T1000 (cell line): ENCODE results near the gene HPCAL4.

Source experiments
- DNase-seq: peaks from one replicate; lab custom pipeline; 2025; ENCODE audit warnings: mixed read lengths; lab: John Stamatoyannopoulos, UW

HPCAL4 gene

DNA sequence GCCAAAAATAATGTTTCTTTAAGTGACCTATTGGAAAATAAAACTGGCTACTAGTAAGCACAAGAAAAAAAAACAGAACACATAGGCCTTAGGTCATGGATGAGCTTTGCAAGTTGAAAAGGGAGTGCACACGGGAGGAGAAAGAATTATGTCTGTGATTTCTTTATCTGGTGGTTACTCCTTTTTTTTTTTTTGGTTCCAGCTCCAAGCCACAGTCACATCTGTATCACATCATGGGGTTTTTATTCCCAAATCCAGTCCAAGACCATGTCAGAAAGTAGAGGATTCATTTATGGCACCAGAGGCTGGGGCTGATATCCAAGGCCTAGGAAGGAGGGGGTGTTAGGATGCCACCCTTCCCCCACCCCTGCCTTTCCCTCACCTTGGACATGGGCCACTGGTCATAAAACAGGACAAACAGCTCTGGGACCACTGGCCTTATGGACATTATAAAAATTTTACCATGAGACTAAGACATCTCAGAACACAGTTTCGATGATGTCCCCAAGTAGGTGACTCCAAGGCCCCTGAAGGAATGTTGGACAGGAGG lies 41.5 kb downstream of the HPCAL4 start:
- no peak for DNase-seq

DNA sequence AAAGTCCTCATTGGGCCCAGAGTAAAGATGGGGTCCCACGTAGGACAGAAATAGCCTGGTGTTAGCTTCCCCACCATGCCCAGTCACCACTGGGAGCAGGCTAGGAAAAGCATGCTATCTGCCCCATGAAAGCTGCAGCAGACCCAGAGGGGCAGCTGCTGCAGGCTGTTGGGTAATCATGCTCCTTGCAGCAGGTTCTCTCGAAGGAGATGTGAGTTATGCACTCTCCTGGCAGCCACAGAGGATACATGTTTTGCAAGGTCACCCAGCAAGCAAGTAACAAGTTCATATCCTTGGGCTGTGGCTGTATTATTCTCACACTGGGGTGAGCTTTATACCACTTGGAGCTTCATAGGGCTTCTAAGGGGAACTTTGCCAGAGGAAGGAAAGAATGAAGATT lies 42.7 kb downstream of the HPCAL4 start:
- no peak for DNase-seq

DNA sequence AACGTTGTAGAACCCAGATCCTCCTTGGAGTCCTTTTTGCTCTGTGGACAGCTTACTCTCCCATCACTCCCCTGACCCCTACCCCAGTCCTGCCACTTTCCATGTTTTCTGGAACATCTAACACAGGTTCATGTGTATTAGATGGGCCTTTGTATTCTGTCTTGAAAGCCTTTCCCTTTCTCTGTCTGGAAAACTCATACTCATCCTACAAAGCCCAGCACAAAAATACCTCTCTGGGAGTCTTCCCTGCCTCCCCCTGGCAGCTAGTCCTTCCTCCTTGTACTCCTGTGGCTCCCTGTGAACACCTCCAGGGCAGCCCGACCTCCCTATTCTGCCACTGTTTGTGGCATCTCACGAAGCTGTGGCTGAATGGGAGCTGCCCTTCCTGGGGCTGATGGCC lies 44.0 kb downstream of the HPCAL4 start:
- no peak for DNase-seq

DNA sequence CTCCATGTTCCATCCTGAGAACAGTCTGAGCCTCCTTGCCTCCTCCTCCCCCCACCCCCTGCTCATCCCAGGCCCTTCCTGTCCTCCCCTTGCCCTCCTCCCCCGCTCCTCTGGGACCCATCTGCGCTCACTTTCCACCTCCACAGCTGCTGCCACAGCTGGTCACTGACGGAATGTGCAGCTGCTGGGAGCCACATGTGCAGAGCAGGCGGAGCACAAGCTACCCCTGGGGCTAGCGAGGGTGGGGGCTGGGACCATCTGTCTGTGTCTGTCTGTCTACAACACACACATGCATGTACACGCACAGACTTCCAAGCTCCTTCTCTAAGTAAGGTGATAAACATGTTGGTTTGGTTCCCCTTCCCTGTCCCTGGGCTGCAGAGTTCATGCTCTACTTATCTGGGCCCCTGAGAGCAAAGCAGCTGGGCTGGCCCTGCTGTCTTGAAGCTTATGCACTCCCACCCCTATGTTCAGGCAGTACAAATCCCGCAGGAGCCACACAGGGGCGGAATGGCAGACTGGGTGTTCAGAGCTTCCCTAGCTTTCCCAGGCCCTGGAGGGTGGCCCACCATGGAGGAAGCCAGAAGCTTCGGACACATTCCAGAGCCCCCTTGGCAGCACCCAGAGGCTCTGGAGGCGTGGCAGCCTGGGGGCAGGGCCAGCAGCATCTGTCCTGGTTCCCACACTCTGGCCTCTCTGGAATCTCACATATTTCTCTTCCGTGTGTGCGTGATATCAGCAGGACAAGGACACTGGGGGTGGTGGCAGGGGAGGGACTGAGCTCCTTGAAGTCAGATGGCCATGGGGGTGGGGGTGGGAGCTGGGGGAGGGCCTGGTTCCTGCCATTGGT lies 44.8 kb downstream of the HPCAL4 start:
- no peak for DNase-seq

DNA sequence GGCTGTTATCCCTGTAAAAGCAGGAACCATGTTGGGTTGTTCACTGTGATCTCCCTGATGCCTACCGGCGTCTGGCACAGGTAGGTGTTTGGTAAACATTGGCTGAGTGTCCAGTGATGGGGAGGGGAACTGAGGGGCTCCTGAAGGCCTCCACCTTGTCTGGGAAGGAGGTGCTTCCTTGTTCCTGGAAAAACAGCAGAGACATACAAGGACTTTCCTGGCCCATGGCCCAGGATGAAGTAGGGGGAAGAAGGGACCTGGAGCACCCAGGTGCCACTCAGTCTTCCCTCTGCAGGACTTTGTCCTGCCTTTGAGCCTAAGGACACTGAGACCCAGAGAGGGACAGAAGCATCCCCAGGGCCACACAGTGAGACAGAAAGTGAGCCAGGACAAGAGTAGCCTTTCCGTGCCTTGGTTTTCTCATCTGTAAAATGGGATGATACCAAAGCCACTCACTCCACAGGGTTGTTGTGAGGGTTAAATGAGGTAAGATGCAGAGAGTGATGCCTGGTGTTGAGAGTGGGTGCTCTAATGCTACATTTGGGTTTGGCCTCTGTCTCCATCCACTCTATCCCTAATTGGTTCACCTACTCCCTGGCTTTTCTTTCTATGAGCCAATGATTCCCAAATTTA lies 45.7 kb downstream of the HPCAL4 start:
- no peak for DNase-seq

DNA sequence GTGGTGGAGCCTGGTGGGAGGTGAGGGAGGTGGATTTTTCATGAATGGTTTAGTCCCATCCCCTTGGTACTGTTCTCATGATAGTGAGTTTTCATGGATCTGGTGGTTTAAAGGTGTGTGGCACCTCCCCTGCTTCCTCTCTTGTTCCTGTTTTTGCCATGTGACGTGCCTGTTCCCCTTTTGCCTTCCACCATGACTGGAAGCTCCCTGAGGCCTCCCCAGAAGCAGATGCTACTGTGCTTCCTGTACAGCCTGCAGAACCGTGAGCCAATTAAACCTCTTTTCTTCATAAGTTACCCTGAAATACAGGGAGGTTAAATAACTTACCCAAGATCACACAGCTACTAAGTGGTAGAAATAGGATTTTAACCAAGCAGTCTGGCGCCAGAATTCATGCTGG lies 47.5 kb downstream of the HPCAL4 start:
- DNase-seq: no peak

DNA sequence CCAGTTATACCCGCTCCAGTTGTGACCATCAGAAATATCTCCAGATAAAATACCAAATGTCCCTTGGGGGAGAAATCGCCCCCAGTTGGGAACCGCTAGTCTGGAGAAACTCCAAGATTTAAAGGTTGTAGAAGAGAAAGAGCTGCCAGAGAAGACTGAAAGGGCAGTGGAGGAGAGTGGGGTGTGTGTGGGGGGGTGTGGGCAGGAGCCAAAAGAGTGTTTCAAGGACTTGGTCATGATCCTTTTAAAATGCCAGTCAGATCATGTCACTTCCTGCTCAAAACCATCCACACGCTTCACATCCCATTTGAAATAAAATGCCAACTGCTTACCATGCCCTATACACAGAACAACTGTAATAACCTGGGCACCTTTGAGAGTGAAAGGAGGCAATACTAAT lies 48.4 kb downstream of the HPCAL4 start:
- DNase-seq: no peak

DNA sequence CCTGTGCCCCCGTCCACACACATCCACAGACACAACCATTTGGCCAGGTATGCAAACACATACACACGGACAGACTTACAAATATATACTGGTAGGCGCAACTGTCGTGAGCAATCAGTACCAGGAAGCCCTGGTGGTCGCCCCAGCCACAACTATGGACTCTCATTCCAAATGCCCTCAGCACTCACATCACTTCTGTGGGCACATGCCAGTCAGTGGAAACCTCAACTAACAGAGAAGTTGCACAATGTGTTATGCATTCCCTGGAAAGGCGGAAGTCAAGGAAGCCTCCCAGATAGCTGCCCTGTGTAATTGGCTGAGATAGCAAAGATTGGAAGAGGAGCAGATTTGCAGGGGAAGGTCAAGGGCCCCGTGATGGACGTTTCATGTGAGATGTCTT lies 50.4 kb downstream of the HPCAL4 start:
- DNase-seq: no peak

DNA sequence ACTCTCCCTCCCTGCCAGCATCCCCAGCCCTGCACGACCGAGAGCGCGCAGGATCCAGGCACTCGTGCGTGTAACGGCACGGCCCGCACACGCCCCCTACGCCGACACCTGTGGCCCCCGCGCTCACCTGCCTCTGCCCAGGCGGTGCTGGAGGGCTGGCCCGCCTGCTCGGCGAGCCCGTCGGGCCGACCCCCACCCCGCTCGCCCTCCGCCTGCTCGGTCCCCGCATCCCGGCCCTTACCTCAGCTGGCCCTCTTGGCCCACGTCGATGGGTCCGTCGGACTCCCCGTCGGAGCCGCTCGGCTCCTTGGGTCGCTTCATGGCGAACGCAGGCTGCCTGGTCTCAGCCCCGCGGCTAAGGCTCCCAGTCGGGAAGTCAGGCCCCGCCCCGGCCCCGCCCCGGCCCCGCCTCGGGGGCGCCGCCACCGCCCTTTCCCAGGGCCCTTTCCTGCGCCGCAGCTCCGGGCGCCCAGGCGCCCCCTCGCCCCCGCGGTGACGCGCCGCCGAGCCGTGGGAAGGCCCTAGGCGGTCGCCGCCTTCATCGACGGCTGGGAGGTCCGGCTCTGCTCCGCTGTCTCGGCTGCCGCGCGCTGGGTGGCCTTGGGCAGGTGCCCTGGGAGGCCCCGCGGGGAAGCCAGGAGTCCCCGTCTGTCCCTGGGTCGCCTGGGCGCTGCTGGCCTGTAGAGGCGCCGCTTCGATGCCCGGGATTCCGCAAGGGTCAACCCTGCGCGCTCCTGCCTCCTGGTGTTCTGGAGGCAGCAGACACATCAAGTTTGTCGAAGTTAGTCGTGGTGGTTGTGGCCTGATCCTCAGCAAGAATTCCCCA lies 51.7 kb downstream of the HPCAL4 start, which contains the start of gene HEYL:
HEYL (minus strand) TSS at position 339 of the 826 bp plus-strand sequence; CDS start at position 321, 18 bp downstream.
- no peak for DNase-seq

DNA sequence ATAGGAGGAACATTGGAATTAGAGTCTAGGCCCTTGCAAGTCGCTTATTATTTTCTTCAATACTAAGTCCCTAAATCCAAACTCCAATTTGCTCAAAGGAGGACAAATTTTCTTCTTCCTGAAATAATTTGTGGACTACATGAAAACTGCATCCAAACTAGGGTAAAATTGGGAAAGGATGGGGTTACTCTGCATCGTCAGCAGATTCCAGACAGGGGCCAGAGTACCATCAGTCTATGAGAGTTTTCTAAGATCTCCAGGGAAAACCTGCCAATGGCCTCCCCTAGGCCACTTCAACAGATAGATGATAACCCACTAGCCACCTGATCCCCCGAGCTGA lies 52.3 kb downstream of the HPCAL4 start:
- DNase-seq: no peak

DNA sequence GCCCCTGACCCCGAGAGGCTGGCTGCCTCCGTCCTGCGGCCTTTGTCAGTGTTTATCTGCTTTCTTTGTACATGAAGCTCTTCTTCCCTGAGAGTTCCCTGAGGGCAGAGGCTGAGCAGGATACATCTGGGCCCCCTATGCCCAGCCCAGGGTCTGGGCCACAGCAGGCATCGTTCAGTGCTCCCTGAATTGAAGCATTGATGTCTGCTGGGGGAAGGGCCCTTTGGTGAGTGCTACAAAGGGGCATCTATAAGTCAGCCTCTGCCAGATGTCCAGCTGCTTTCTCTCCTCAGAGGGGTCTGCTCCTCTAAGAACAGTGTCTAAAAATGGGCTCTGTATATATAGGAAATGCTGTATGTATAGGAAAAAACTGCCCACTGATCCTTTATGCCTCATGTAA lies 53.9 kb downstream of the HPCAL4 start:
- DNase-seq: no peak

DNA sequence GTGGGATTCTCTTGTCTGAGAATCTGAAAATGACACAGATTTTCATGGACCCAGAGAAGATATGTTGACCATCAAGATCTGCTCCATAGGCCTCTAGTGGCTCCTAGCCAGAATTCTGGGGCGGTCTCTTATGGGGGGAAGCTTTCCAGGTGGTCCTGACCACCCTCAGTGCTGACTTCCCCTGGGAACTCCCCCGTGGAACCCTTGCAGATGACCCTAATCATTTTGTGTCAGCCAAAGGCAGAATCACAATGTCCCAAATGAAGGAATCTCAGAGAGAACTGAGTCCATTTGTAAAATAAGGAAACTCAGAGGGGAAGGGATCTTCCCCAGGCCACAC lies 55.4 kb downstream of the HPCAL4 start:
- no peak for DNase-seq

DNA sequence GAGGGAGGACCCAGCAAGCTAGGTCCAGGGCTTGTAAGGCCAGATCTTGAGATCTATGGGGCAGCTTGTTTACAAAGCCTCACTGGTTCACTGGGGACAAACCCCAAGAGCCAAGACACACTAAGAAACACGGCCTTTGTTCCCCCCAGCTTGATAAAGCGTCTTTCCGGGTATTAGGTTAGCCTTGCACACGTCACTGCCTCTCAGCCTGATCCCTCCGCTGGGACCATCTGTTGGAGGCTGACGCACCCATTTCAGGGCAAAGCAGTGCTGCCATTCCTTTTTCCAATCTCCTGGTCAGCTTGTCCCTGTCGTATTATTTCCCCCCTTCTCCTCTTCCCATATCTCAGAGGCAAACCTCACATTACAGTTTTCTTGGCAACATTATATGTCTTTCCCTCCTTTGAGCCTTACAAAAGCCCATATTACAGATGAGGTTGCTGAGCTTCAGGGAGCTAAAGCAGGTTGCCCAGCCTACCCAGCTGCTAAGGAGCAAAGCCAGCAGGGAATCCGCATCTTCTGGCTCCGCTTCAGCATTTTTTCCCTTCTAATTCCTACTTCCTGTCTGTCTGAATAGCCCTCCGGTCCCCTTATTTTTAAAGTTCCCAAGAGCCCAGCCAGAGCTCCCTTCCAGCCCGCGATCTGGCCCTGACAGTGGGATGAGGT lies 55.9 kb downstream of the HPCAL4 start:
- DNase-seq: no peak

DNA sequence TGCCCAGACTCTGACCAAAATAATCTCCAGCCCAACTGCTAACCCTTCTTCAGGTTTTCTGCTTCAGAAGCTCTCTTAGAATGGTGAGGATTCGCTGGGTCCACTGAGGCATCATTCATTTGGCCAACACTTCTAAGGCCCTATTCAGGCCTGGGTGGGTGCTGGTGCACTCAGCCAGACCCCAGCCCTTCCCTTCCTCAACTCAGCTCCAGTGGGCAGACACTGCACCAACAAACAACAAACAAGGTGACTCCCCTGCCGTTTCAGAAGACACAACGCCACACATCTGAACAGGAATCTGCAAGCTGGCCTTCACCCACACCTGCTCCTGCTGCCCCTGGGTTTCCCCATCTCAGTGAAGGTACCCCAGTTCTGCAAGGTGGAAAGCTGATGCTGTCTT lies 57.8 kb downstream of the HPCAL4 start:
- DNase-seq: no peak

DNA sequence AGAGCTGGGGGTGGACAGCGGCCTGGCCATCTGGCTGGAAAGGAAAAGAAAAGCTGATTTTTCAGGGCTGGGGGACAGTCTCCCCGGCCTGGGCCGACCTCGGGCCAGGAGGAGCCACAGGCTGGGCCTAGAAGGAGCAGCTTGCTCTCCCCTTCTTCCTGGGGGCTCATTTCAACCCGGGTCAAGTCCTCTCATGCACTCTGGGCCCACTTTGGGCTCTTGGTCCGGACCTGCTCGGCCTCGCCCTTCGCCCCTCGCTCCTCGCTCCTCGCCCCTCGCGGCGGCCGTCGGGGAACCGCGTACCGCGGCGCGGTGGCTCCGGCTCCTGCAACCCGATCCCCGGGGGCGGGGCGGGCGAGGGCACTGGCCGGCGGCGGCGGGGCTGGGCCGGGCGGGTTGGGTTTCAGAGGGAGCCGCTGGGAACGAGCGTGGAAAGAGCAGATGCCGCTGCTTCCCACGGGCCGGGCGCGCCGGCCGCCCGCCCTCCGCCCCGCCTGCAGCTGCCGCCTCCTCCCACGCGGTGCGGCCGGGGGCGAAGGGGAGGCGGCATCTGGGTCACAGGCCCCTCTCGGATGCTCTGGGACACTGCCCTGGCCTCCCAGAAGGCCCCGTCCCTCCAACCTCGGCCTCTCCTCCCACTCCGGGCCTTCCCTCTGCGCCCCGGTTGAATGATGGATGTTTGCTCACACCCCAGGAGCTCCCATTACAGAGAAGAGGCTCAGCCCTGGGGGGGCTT lies 58.4 kb downstream of the HPCAL4 start:
- no peak for DNase-seq

DNA sequence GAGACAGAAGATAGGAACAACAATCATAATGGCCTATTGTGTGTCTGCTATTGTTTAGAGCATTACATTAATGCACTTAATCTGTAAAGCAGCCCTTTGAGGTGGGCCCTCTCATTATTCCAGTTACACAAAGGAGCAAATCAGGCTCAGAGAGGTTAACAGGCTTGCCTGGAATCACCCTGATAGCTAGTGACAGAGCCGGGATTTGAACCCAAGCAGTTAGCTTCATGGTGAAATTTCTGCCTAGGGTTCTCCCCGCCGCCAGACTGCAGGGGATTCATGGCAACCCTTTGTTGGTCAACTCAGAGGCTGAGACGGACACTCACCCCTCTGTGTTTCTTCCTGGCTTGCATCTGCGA lies 58.9 kb downstream of the HPCAL4 start:
- no peak for DNase-seq

DNA sequence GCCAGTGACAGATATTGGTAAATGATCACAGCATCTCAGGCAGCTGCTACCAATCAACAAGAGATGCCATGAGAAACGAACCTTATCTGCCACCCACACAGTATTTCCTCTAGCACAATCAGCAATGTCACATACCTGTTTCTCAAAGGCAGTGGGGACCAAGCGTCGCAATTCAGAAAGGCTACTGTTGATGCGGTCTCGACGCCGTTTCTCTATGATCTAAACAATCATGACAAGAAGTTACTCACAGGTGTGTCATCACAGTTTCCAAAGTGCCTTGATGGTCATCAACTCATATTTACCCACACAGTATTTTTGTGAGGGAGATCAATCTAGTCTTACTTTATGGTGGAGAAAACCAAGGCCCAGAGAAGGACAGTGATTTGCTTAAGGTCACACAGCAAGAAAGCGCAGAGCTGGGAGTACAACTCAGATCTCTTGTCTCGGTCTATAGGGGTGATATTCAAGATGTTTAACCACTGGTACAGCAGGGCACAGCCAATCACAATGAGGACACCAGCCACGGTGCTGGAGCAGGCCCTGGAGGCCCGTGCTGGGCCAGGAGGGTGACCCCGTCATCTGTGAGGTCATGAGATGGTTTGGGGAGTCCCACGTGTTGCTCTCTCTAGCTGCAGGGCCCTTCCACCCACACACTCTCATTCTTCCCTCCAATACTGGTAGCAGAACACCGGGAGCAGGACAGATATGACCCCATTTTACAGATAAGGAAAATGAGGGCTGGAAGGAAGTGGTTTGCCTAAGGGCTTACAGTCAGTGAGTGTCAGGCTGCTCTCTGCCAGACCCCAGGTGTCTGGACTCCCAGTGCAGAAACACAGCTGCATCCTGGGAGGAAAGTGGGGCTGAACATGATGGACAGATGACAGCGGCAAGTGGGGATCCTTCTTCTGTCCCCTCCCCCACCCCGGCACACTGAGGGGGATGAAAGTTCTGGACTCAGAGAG lies 59.6 kb downstream of the HPCAL4 start:
- no peak for DNase-seq

DNA sequence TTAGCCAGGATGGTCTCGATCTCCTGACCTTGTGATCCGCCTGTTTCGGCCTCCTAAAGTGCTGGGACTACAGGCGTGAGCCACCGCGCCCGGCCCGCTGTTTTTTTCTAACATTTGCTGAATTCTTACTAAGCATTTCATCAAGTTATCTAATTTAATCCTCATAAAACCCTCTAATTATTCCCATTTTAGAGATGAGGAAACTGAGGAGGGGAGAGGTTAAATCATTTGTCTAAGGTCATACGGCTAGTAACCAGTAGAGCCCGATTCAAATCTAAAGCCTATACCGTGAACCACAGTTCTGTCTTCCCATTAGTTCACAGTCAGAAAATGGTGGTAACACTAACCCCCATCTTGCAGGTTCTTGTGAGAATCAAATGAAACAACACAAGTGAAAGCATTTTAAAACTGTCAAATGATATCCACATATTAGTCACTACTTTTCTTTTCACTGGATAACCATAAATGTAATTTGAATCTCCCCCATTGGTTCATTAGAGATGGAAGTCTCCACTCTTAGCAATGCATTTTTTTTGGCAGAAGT lies 62.4 kb downstream of the HPCAL4 start:
- DNase-seq: no peak
